Uterus (tissue), 2 donors: Measurements from ENCODE around the gene CYP1A1.

Source experiments
- POLR2A ChIP-seq, 2 donors: fragments of 450-650 bp; IDR thresholded peaks; one replicate each; pipeline ENCODE4 v1.6.1; 2016; ENCODE audit warnings: antibody characterized with exemption in 2 of 2, mild to moderate bottlenecking in 1 of 2, moderate library complexity in 1 of 2
- TF ChIP-seq, protein P1 (sequence below), 4 experiments: fragments of 200-600 bp in 2 of 4; fragments of 450-650 bp in 2 of 4; sonication (generic) in 2 of 4; IDR thresholded peaks; one replicate each; pipeline ENCODE4 v1.5.1; 2016 to 2019; ENCODE audit warnings: antibody characterized with exemption in 4 of 4, mild to moderate bottlenecking in 2 of 4, moderate library complexity in 1 of 4

- TF ChIP-seq, protein P1, sequence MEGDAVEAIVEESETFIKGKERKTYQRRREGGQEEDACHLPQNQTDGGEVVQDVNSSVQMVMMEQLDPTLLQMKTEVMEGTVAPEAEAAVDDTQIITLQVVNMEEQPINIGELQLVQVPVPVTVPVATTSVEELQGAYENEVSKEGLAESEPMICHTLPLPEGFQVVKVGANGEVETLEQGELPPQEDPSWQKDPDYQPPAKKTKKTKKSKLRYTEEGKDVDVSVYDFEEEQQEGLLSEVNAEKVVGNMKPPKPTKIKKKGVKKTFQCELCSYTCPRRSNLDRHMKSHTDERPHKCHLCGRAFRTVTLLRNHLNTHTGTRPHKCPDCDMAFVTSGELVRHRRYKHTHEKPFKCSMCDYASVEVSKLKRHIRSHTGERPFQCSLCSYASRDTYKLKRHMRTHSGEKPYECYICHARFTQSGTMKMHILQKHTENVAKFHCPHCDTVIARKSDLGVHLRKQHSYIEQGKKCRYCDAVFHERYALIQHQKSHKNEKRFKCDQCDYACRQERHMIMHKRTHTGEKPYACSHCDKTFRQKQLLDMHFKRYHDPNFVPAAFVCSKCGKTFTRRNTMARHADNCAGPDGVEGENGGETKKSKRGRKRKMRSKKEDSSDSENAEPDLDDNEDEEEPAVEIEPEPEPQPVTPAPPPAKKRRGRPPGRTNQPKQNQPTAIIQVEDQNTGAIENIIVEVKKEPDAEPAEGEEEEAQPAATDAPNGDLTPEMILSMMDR (IDR thresholded peaks at IDR 0.05) = no peak
- no peak for TF ChIP-seq POLR2A (IDR thresholded peaks at IDR 0.05)
Measured at GRCh38 chr15:74709892-74710291, 15.4 kb downstream of the CYP1A1 start.
